Vagina (tissue), 2 donors: Measurements from ENCODE around the gene SENP3. TPM values are rescaled to one million over a fixed set of nuclear protein-coding genes. Genes with fewer than 3 reads are reported as not detected.

Experiments
- DNase-seq, 2 donors: peaks; one replicate each; pipeline ENCODE4 v3.0.0-alpha.2; 2017; ENCODE audit errors: extremely low spot score in 2 of 2
- H3K27ac ChIP-seq: fragments of 200-600 bp; sonication (generic); one replicate; pipeline ENCODE4 v1.5.1; 2019
- H3K27me3 ChIP-seq: fragments of 200-600 bp; sonication (generic); one replicate; pipeline ENCODE4 v1.5.1; 2019
- H3K36me3 ChIP-seq, 2 donors: fragments of 200-600 bp; sonication (generic); one replicate each; pipeline ENCODE4 v1.5.1; 2017 to 2019
- H3K4me1 ChIP-seq: fragments of 200-600 bp; sonication (generic); one replicate; pipeline ENCODE4 v1.5.1; 2019
- H3K4me3 ChIP-seq, 2 donors: fragments of 200-600 bp; sonication (generic); 1 replicate in 1 of 2; 2 replicates in 1 of 2; pipeline ENCODE4 v1.5.1; 2016 to 2019
- H3K9me3 ChIP-seq: fragments of 200-600 bp; sonication (generic); one replicate; pipeline ENCODE4 v1.5.1; 2019
- CTCF ChIP-seq, 3 experiments: fragments of 450-650 bp in 2 of 3; fragments of 200-600 bp in 1 of 3; sonication (generic) in 1 of 3; IDR thresholded peaks; one replicate each; pipeline ENCODE4 v1.5.1; 2017 to 2019; ENCODE audit warnings: antibody characterized with exemption in 3 of 3, mild to moderate bottlenecking in 2 of 3, moderate library complexity in 2 of 3
- POLR2A ChIP-seq, 2 donors: fragments of 450-650 bp; IDR thresholded peaks; one replicate each; pipeline ENCODE4 v1.6.1; 2017; ENCODE audit warnings: antibody characterized with exemption in 2 of 2, mild to moderate bottlenecking in 2 of 2, moderate library complexity in 2 of 2
- POLR2AphosphoS5 ChIP-seq, 2 donors: sonication (generic); formaldehyde crosslinking; IDR thresholded peaks; one replicate each; pipeline ENCODE4 v1.9.0; 2017; ENCODE audit warnings: antibody characterized with exemption in 2 of 2, mild to moderate bottlenecking in 2 of 2, low read depth in 1 of 2; ENCODE audit not compliant: insufficient read depth in 1 of 2
- intact Hi-C: fragments of 100-400 bp; cut with DNase I; formaldehyde crosslinking; loops from one replicate; pipeline ENCODE4 v1.15.1; 2023
- total RNA-seq: library from RNA; depleted of rRNA; stranded (reverse); fragments of >200 nt; gene quantifications from one replicate; pipeline ENCODE4 v1.2.3, GENCODE V29; 2016

SENP3 gene
- total RNA-seq, 1 donor from 2014 or later, result 60.2 TPM

GRCh38 chr17:7575959-7576358, 14.2 kb downstream of the SENP3 start:
- peaks cover 57% of the 10 kb centered on the region for H3K4me1 ChIP-seq
- DNase-seq, result no peak
- TF ChIP-seq CTCF (IDR thresholded peaks at IDR 0.05) (no peak), POLR2A (IDR thresholded peaks at IDR 0.05) (no peak), POLR2AphosphoS5 (IDR thresholded peaks at IDR 0.05; ENCODE audit: insufficient read depth in 1 of 2, low read depth in 1 of 2) (no peak)
- H3K36me3 ChIP-seq, result peaks cover 6 to 54% of the 10 kb centered on the region in 2 donors
- H3K27me3 ChIP-seq, result no peaks in the 10 kb centered on the region
- intact Hi-C loops, result loop anchor here (5.0 kb wide), 1 partner anchor 266 kb away; no protein-coding TSS in a partner anchor
- no peak overlapping the region for H3K27ac ChIP-seq
- H3K9me3 ChIP-seq, result no peaks in the 10 kb centered on the region
- no peak overlapping the region for H3K4me3 ChIP-seq

DNA sequence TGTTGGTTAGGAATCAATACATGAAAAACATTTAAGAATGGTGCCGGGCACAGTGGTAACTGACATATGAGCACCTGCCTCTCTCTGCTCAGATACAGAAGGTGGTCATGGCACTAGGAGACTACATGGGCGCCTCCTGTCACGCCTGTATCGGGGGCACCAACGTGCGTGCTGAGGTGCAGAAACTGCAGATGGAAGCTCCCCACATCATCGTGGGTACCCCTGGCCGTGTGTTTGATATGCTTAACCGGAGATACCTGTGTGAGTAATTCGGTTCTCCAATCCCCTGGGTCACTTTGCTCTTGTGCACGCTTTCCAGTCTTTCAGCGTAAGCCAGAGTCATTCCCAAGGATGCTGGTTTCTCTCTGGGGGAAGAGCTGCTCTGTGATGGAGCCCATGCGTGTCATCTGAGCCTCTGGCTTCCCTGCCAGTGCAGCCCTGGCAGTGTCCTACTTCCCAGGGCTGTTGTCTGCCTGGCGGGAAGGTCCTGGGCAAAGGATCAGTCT, 14.8 kb downstream of the SENP3 start:
- peaks cover 62% of the 10 kb centered on the region for H3K4me1 ChIP-seq
- no peak overlapping the region for H3K4me3 ChIP-seq
- H3K27me3 ChIP-seq, result no peaks in the 10 kb centered on the region
- H3K9me3 ChIP-seq, result no peaks in the 10 kb centered on the region
- peak in 1 of 2 donors; percentile 81 for DNase-seq
- H3K36me3 ChIP-seq, result peaks cover 6 to 52% of the 10 kb centered on the region in 2 donors
- no peak for TF ChIP-seq CTCF (IDR thresholded peaks at IDR 0.05)
- no peak for TF ChIP-seq POLR2AphosphoS5 (IDR thresholded peaks at IDR 0.05; ENCODE audit: insufficient read depth in 1 of 2, low read depth in 1 of 2)
- no peak for TF ChIP-seq POLR2A (IDR thresholded peaks at IDR 0.05)
- H3K27ac ChIP-seq, result no peak overlapping the region
- intact Hi-C loops, result loop anchor here (5.0 kb wide), 1 partner anchor 266 kb away; no protein-coding TSS in a partner anchor

- Histone ChIP-seq H3K4me3 (no peak overlapping the region), H3K27ac (peak overlapping the region; percentile 97), H3K9me3 (no peaks in the 10 kb centered on the region), H3K27me3 (no peaks in the 10 kb centered on the region), H3K36me3 (peaks cover 6 to 52% of the 10 kb centered on the region in 2 donors), H3K4me1 (peaks cover 68% of the 10 kb centered on the region)
- peak in 1 of 2 donors; percentile 85 for DNase-seq
- intact Hi-C loops, result loop anchor here (5.0 kb wide), 1 partner anchor 265 kb away; no protein-coding TSS in a partner anchor
- TF ChIP-seq CTCF (IDR thresholded peaks at IDR 0.05), result no peak
- no peak for TF ChIP-seq POLR2AphosphoS5 (IDR thresholded peaks at IDR 0.05; ENCODE audit: insufficient read depth in 1 of 2, low read depth in 1 of 2)
- no peak for TF ChIP-seq POLR2A (IDR thresholded peaks at IDR 0.05)
Measured at GRCh38 chr17:7577327-7578199, 15.8 kb downstream of the SENP3 start.

GRCh38 chr17:7579001-7579833, 17.5 kb downstream of the SENP3 start, which contains the start of gene CD68:
TSS of gene CD68 (plus strand) at chr17:7579638. CDS start at chr17:7579678, 40 bp downstream.
- Histone ChIP-seq H3K4me1 (peaks cover 73% of the 10 kb centered on the region), H3K9me3 (no peaks in the 10 kb centered on the region), H3K27ac (peak within 1 kb of the TSS; percentile 97), H3K36me3 (peaks cover 6 to 48% of the 10 kb centered on the region in 2 donors), H3K4me3 (peak within 1 kb of the TSS; percentile 25 to 28), H3K27me3 (no peaks in the 10 kb centered on the region)
- peak in 1 of 2 donors; percentile 90 for DNase-seq
- TF ChIP-seq CTCF (IDR thresholded peaks at IDR 0.05) (no peak), POLR2A (IDR thresholded peaks at IDR 0.05) (peak in 1 of 2 donors; percentile 65), POLR2AphosphoS5 (IDR thresholded peaks at IDR 0.05; ENCODE audit: insufficient read depth in 1 of 2, low read depth in 1 of 2) (peak; percentile 84 to 86)
- intact Hi-C loops, result loop anchor here (5.0 kb wide), 1 partner anchor 263 kb away; no protein-coding TSS in a partner anchor
